HG02763 (cell line): ENCODE data around the gene POU3F3.

ENCODE experiments used
- ATAC-seq: cut with Tn5 transposase; IDR thresholded peaks from one replicate; pipeline ENCODE4 v1.9.1; 2021; ENCODE audit warnings: mild to moderate bottlenecking, moderate library complexity; ENCODE audit not compliant: unreplicated experiment

Gene POU3F3

DNA sequence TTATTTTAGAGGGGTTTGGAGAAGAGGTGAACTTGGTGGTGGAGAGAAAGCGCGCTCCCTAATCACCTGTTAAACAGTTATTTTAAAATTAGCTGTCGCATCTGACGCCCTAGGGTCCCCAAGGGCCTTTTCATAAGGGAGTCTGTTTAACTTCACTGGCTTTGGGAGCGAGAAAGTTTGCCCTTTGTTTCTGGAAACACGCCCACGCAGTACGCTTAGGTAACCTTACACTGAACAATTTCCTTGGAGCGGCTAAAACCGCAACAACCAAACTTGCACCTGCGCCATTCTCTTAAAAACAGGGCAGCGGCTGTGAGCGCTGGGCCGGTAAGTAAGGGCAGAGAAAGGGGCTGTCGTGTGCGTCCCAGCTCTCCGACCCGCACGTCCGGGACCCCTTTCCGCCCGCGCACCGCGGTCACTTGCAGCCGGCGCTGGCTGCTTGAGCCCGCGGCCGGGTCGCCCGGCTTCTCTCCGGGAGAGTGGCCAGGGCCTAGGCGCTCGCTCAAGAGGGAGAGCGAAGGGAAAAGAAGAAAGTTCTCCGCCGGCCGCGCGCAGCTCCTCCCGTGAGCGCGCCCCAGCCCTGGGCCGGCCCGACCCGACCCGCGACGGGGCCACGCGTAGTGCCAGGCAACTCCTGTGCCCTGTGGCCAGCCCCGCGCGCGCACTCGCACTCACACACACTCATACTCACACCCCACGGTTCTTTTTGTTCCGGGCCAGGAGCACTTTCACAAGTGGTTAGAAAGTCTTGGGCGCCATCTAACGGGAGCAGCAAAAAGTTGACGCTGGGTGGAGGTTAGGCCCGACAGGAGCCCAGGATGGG is 19.2 kb downstream of the POU3F3 start:
- ATAC-seq: peak; percentile 77

DNA sequence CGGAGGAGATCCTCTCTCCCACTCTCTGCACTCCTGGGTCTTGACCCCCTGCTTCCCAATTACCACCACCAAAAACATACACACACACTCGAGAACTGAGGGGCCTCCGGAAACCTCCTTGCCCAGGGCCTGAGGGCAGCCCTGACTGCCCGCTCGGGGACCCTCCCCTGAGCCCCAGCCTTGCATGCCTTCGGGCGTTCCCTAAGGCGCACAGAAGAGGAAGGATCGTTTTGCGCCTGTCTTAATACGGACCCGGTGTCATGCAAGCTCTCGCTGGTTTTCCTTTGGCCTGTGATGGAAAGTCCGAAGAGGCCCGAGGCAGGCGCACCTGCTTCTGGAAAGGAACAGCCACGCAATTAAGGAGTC is 19.8 kb downstream of the POU3F3 start:
- no peak for ATAC-seq

- no peak for ATAC-seq
These were observed 20.3 kb downstream of the POU3F3 start for GRCh38 chr2:104874230-104874629.

DNA sequence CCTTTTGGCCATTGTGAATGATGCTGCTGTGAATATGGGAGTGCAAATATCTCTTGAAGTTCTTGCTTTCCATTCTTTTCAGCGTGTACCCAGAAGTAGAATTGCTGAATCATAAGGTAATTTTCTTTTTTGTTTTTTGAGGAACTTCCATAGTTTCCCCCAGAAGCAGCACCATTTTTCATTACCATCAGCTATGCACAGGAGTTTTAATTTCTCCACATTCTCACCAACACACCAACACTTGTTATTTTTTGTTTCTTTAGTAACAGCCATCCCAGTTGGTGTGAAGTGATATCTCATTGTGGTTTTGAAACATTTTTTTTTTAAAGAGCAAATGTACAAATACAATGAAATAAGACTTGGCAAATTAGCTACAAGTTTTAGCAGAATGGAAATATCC is 21.3 kb downstream of the POU3F3 start:
- no peak for ATAC-seq

DNA sequence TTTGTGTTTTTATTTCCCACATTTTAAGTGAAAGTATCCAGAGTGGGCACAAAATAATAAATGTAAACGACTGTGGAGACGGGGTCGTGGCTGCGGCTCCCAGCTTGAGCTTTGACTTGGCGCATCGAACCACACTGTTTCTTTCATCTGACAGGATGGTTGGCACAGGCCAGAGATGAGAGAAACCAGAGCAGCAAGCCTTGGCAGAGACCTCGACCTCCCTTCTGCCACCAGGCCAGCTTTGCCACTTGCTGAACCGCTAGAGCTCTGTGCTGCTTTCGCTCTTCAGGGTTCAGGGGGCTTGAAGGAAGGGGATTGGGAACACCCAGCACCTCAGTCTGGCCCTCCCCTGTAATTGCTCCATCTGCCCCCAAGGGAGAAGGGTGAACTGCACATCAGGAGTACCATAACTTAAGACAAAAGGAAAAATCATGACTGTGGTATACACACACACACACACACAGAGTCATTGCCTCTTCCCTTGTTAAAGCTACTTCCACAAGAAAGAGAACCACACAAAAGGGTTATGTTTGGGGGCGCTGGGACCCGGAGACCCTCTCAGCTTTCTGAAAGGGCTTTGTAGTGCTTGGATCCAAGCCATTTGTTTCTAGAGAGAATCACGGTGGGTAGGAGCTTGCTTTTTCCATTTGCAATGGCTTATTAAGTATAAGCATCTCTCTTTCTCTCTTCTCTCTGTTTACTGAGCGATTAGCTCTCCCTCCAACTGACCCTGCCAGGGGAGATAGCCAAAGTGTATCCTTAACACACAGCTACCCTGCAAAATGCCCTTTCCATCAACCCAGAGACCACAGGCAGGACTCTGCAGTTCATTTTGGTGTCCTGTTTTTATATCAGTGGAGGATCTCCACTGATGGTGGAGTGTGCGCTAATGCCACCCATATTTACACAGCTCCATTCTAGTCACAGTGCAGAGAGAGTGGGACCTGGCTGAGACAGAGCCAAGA is 23.0 kb downstream of the POU3F3 start:
- ATAC-seq: no peak

DNA sequence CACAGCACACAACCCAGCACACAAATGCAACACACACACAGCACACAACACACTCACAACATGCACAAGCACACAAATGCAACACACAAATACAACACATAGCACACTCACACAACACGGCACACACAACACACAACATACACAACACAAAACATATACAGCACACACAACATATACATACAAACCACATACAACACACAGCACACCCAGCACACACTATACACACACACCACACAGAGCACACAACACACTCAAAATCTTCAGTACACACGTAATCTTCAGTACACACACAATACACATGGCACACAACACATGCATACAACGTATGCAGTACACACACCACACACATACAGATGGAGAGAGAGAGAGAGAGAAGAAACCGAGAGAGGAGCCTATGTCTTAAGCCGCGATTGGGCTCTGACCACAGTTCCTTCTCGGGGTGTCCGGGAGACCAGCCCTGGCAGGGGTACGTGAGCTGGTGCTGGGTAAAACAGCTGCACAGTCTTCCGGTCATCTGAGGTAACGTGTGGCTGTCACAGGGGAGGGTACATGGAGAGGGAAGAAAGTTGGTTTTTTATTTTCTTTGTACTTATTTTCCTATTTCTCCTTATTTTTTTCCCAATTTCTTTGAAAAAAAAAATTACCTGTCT is 25.1 kb downstream of the POU3F3 start:
- ATAC-seq: no peak

GRCh38 chr2:104880076-104880475 is 26.2 kb downstream of the POU3F3 start:
- ATAC-seq: no peak

- no peak for ATAC-seq
These were observed 29.4 kb downstream of the POU3F3 start for GRCh38 chr2:104883357-104883756.

DNA sequence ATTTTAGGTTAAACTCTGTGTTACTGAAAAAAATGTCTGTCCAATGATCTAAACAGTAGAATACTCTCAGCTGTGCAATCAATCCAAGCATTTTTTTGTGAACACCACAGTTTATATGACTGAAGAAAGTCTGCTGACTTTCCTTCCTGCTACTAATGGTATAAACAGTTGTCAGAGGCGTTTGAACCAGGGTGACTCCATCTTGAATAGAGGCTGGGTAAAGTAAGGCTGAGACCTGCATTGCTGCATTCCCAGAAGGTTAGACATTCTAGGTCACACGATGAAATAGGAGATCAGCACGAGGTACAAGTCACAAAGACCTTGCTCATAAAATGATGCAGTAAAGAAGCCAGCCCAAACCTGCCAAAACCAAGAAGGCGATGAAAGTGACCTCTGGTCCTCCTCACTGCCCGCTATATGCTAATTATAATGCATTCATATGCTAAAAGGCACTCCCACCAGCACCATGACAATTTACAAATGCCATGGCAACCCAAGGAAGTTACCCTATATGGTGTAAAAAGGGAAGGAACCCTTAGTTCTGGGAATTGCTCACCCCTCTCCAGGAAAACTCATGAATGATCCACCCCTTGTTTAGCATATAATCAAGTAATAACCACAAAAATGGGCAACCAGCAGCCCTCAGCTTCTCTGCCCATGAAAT is 31.3 kb downstream of the POU3F3 start:
- ATAC-seq: no peak

- ATAC-seq: no peak
These were observed 33.8 kb downstream of the POU3F3 start for GRCh38 chr2:104887676-104888075.

DNA sequence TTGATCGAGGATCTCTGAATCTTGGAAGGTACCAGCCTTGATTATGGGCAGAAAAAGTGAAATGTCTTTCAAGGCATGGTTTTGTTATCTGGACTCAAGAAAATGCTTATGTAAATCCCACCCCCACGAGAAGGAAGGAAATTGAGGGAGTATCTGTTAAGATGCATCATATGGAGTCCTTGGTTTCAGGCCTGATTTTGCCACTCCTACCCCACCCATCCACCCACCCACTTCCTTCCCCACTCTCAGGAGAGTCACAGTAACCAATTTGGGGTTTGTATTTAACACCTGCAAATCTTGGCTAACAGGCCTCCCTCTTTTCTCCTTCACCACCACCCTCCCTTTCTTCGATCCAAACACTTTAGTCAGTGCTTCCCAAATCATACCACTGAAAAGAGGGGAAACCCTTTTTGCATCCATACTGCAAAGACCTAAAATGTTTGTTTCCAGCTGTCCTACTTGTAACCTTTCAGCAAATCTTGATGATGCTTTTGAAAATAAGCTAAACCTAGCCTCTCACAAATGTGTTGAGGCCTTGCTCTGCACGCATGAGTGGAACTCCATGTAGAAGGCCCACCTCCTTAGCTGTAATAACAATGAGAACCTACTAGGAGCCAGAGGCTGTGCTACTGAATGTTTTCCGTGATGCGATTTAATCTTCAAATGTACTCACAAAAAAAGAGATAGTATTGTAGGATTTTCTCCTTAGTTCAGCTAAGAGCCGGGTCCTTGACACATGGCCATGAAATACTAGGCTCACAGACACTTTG is 34.8 kb downstream of the POU3F3 start:
- ATAC-seq: no peak

DNA sequence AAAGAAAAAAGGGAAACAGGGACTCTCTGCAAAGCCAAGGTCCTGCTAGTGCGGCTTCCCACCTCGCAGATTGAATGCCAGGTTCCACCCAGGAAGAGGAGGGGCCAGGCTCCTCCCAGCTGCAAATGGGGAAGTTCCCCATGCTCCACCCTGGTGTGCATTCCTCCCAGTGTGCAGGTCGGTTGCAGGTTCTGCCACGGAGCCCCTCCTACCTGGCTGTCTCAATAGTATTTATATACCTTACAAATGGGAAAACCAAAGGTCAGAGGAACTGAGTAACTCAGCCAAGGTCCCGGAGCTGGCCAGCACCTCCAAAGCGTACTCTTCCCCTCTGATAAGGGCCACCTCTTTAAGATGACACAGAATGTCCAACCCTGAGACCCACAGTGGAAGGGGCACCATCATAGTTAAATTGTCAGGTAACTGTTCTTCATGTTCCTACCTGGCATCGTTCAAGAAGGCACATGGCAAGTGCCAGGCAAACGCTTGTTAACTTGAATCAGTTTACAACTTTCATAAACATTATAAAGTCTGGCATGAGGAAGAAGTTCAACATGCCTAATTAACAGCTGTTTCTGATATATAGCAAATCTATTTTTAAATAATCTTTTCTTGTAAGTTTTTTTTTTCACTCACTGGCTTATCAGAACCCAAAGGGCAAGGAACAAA is 35.5 kb downstream of the POU3F3 start:
- no peak for ATAC-seq

DNA sequence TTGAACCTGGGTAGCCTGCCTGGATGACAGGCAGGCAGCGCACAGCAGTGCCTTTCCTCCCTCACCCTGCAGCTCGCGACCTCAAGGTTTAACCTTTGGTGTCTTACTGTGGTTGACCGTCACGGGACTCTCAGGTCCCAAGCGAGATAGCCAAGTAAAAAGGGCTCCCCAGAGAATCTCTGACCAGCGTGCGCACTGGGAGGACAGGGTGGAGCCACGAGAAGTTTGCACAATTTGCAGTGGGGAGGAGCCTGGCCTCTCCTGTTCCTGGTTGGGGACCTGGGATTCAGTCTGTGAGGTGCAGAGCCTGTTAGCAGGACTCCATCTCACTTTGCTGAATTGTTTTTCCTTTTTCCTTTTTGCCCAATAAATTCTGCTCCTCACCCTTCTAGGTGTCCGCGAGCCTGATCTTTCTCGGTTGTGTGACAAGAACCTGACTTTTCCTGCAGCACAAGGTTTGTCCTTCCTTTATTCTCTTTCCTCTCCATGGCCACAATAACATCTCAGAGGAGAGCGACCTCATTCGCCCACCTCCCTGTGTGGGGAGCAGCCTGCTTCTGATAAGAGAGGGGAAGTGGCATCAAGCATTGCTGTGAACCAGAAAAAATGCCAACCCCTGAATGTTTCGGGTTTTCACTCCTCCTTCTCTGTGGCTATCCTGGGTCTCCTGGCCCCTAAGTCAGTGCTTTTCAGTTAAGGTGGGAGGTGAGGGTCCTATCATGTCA is 36.2 kb downstream of the POU3F3 start:
- ATAC-seq: no peak

- ATAC-seq: no peak
These were observed 36.8 kb downstream of the POU3F3 start for GRCh38 chr2:104890685-104891069.

GRCh38 chr2:104891145-104891544 is 37.2 kb downstream of the POU3F3 start:
- no peak for ATAC-seq

GRCh38 chr2:104896446-104896845 is 42.5 kb downstream of the POU3F3 start:
- ATAC-seq: no peak

- no peak for ATAC-seq
These were observed 43.7 kb downstream of the POU3F3 start for GRCh38 chr2:104897515-104898184.

DNA sequence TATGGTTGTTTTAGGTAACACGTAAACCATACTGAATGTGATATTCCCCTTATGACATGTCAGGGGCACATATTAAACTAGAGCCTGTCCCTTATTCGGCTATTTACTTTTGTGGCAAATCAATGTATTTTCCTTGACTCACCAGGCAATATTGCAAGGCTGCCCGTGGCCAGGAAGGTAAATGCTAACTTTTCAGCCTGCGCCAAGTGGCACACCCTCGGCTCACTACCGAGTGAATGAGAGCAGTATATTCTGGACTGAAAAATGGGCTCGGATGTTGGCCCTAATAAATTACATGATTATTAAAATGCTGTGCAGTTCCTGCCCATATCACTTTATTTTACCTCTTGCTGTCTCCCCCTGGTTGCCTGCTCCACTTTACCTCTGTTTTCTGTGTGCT is 46.7 kb downstream of the POU3F3 start:
- ATAC-seq: no peak
